H1 (cell line): ENCODE data around the gene BCAS3. TPM values are rescaled to one million over a fixed set of nuclear protein-coding genes. Genes with fewer than 3 reads are reported as not detected.

Source experiments
- CTCF ChIA-PET: fragments of 300-600 bp; sonication (Branson Sonifier 250); formaldehyde crosslinking; loops from one replicate; lab custom pipeline; 2021; ENCODE audit not compliant: partially characterized antibody; lab: Charles Lee
- POLR2A ChIA-PET: fragments of 300-600 bp; sonication (Branson Sonifier 250); formaldehyde crosslinking; loops from one replicate; lab custom pipeline; 2021; ENCODE audit warnings: inconsistent platforms; ENCODE audit not compliant: partially characterized antibody; lab: Charles Lee
- DNase-seq, 2 experiments: peaks; one replicate each; pipeline versions ENCODE4 v3.0.0 to v3.0.0-alpha.2; 2010 to 2022; ENCODE audit warnings: low spot score in 2 of 2, low read depth in 1 of 2, mixed read lengths in 1 of 2
- FAIRE-seq: peaks from 2 replicates; lab custom pipeline; 2011; peaks lifted over from hg19 to GRCh38; lab: Jason Lieb, UNC
- H2AFZ ChIP-seq: 2 replicates; pipeline ENCODE4 v1.8.1; 2012; ENCODE audit warnings: low read length, inconsistent platforms
- H2AK5ac ChIP-seq: 2 replicates; pipeline ENCODE4 v1.6.1; 2013; ENCODE audit warnings: low read depth, low read length
- H2BK120ac ChIP-seq: replicated peaks from 2 replicates; pipeline ENCODE3; 2013; ENCODE audit warnings: low read depth, low read length, inconsistent platforms
- H2BK12ac ChIP-seq: 2 replicates; pipeline ENCODE4 v1.6.1; 2013; ENCODE audit warnings: low read depth, low read length
- H2BK15ac ChIP-seq: 2 replicates; pipeline ENCODE4 v1.6.1; 2013; ENCODE audit warnings: low read length
- H2BK20ac ChIP-seq: 2 replicates; pipeline ENCODE4 v1.6.1; 2013; ENCODE audit warnings: low read length
- H2BK5ac ChIP-seq: 2 replicates; pipeline ENCODE4 v1.6.1; 2013; ENCODE audit warnings: low read depth, low read length
- H3K14ac ChIP-seq: 2 replicates; pipeline ENCODE4 v1.6.1; 2013; ENCODE audit warnings: inconsistent platforms; ENCODE audit not compliant: insufficient read length
- H3K18ac ChIP-seq: 2 replicates; pipeline ENCODE4 v1.6.1; 2013; ENCODE audit warnings: low read length; ENCODE audit errors: extremely low read depth
- H3K23ac ChIP-seq: 2 replicates; pipeline ENCODE4 v1.6.1; 2013; ENCODE audit warnings: inconsistent platforms; ENCODE audit not compliant: insufficient read length
- H3K23me2 ChIP-seq: 2 replicates; pipeline ENCODE4 v1.6.1; 2013; ENCODE audit warnings: low read depth, low read length
- H3K27ac ChIP-seq: 2 replicates; pipeline ENCODE4 v1.6.1; 2011; ENCODE audit warnings: low read depth, low read length, inconsistent platforms
- H3K27me3 ChIP-seq, 4 experiments: replicated peaks in 1 of 4; 1 replicate in 1 of 4; 2 replicates in 3 of 4; pipeline versions ENCODE4 v1.6.1 to v1.8.1; 2011 to 2013; ENCODE audit warnings: low read length in 3 of 4, mild to moderate bottlenecking in 3 of 4, inconsistent platforms in 2 of 4, mixed read lengths in 2 of 4, moderate library complexity in 1 of 4; ENCODE audit not compliant: control insufficient read depth in 3 of 4, insufficient read depth in 3 of 4; ENCODE audit errors: extremely low read depth in 1 of 4
- H3K36me3 ChIP-seq, 4 experiments: 2 replicates each; pipeline versions ENCODE4 v1.6.1 to v1.8.1; 2011 to 2013; ENCODE audit warnings: mild to moderate bottlenecking in 4 of 4, low read length in 3 of 4, moderate library complexity in 2 of 4, control low read depth in 1 of 4, inconsistent platforms in 1 of 4; ENCODE audit not compliant: insufficient read depth in 4 of 4, control insufficient read depth in 2 of 4
- H3K4ac ChIP-seq: replicated peaks from 2 replicates; pipeline ENCODE3; 2013; ENCODE audit warnings: low read length, low read depth, mixed read lengths, inconsistent platforms; ENCODE audit not compliant: insufficient read length
- H3K4me1 ChIP-seq, 4 experiments: replicated peaks in 1 of 4; 1 replicate in 1 of 4; 2 replicates in 3 of 4; pipeline versions ENCODE4 v1.6.1 to v1.8.1; 2011 to 2013; ENCODE audit warnings: low read length in 3 of 4, inconsistent platforms in 2 of 4, mixed read lengths in 1 of 4; ENCODE audit not compliant: insufficient read depth in 4 of 4, control insufficient read depth in 3 of 4
- H3K4me2 ChIP-seq, 2 experiments: 2 replicates each; pipeline versions ENCODE4 v1.6.1 to v1.8.1; 2011 to 2013; ENCODE audit warnings: low read depth in 2 of 2, low read length in 2 of 2, control low read depth in 1 of 2, inconsistent platforms in 1 of 2, mild to moderate bottlenecking in 1 of 2; ENCODE audit not compliant: insufficient read depth in 1 of 2
- H3K4me3 ChIP-seq, 4 experiments: fragments of 200-600, 300-600 bp in 1 of 4; sonication (generic), shearing (Covaris generic), sonication (Bioruptor Twin) in 1 of 4; 2 replicates each; pipeline versions ENCODE4 v1.5.1 to v1.8.1; 2011 to 2016; ENCODE audit warnings: low read length in 4 of 4, low read depth in 3 of 4, control low read depth in 2 of 4, inconsistent platforms in 2 of 4, mild to moderate bottlenecking in 2 of 4, mixed read lengths in 1 of 4, moderate library complexity in 1 of 4; ENCODE audit not compliant: insufficient read depth in 2 of 4; ENCODE audit errors: extremely low read depth in 1 of 4
- H3K56ac ChIP-seq: replicated peaks from 2 replicates; pipeline ENCODE3; 2013; ENCODE audit warnings: low read depth, mild to moderate bottlenecking, mixed read lengths, low read length, inconsistent platforms; ENCODE audit not compliant: insufficient read length
- H3K79me1 ChIP-seq: 2 replicates; pipeline ENCODE4 v1.6.1; 2013; ENCODE audit warnings: low read depth, low read length, control low read depth
- H3K79me2 ChIP-seq, 2 experiments: 2 replicates each; pipeline versions ENCODE4 v1.6.1 to v1.8.1; 2012 to 2013; ENCODE audit warnings: low read length in 2 of 2, mild to moderate bottlenecking in 2 of 2, inconsistent platforms in 1 of 2; ENCODE audit not compliant: insufficient read depth in 2 of 2, control insufficient read depth in 1 of 2
- H3K9ac ChIP-seq, 4 experiments: replicated peaks in 1 of 4; 1 replicate in 1 of 4; 2 replicates in 3 of 4; pipeline versions ENCODE4 v1.6.1 to v1.8.1; 2011 to 2013; ENCODE audit warnings: low read depth in 3 of 4, low read length in 3 of 4, control low read depth in 2 of 4, mild to moderate bottlenecking in 2 of 4, moderate library complexity in 2 of 4, inconsistent platforms in 1 of 4; ENCODE audit errors: extremely low read depth in 1 of 4
- H3K9me3 ChIP-seq, 2 experiments: 2 replicates each; pipeline versions ENCODE4 v1.6.1 to v1.8.1; 2012 to 2013; ENCODE audit warnings: mild to moderate bottlenecking in 2 of 2, moderate library complexity in 2 of 2, control low read depth in 1 of 2, inconsistent platforms in 1 of 2, low read depth in 1 of 2, low read length in 1 of 2, mixed read lengths in 1 of 2; ENCODE audit not compliant: insufficient read depth in 2 of 2
- H4K20me1 ChIP-seq, 2 experiments: replicated peaks in 1 of 2; 2 replicates each; pipeline versions ENCODE3 to v1.8.1; 2011 to 2013; ENCODE audit warnings: inconsistent platforms in 2 of 2, low read length in 2 of 2, mild to moderate bottlenecking in 1 of 2; ENCODE audit not compliant: insufficient read depth in 2 of 2, control insufficient read depth in 1 of 2
- H4K5ac ChIP-seq: 2 replicates; pipeline ENCODE4 v1.6.1; 2013; ENCODE audit warnings: low read length, low read depth, mixed read lengths, inconsistent platforms; ENCODE audit not compliant: insufficient read length
- H4K8ac ChIP-seq: 2 replicates; pipeline ENCODE4 v1.8.0; 2013; ENCODE audit warnings: mild to moderate bottlenecking, moderate library complexity, low read length, inconsistent platforms; ENCODE audit not compliant: insufficient read depth; ENCODE audit errors: extremely low read depth
- H4K91ac ChIP-seq: replicated peaks from 2 replicates; pipeline ENCODE3; 2013; ENCODE audit warnings: low read length, mixed read lengths, inconsistent platforms; ENCODE audit not compliant: insufficient read length
- BCL11A ChIP-seq, 2 experiments: IDR thresholded peaks; one replicate each; pipeline ENCODE4 v1.6.1; 2011; ENCODE audit warnings: low read depth in 2 of 2, low read length in 2 of 2, mild to moderate bottlenecking in 2 of 2
- SUZ12 ChIP-seq: fragments of 200-600 bp; sonication (generic); IDR thresholded peaks from 2 replicates; pipeline ENCODE4 v1.6.1; 2012; ENCODE audit warnings: mild to moderate bottlenecking, inconsistent platforms, low read length, moderate library complexity, mixed read lengths
- TCF12 ChIP-seq: IDR thresholded peaks from 2 replicates; pipeline ENCODE4 v1.6.1; 2011; ENCODE audit warnings: low read depth, mild to moderate bottlenecking, low read length
- WGBS, 2 experiments: shearing (Covaris generic) in 1 of 2; methylation state at CpG; one replicate each; pipeline versions ENCODE4 v1.1.6 to v1.1.7; 2013 to 2015; ENCODE audit warnings: low lambda C conversion rate in 2 of 2, mixed read lengths in 2 of 2, inconsistent platforms in 1 of 2, low coverage in 1 of 2, missing lambda C conversion rate in 1 of 2; ENCODE audit not compliant: insufficient replicate concordance in 2 of 2, insufficient coverage in 1 of 2, insufficient read length in 1 of 2; ENCODE audit errors: extremely low coverage in 1 of 2, missing lambda C conversion rate in 1 of 2; 5-methylcytosine and 5-hydroxymethylcytosine counted together
- polyA plus RNA-seq, 7 experiments: library from polyadenylated mRNA; depleted of rRNA in 3 of 7; stranded (reverse) in 5 of 7; unstranded in 2 of 7; fragments of >200 nt in 5 of 7; fragments of 200-250 nt in 2 of 7; gene quantifications; 1 replicate in 5 of 7; 2 replicates in 1 of 7; 4 replicates in 1 of 7; pipeline versions ENCODE4 v1.2.1 to v1.2.3, GENCODE V29; 2011 to 2013; ENCODE audit warnings: missing spikeins in 2 of 7, mixed read lengths in 2 of 7
- total RNA-seq: library from RNA; stranded (reverse); fragmentation: NEBNext Ultra II Directional; extraction: Animal tissue kit (Norgen Biotek cat#: 25700); gene quantifications from 2 replicates; pipeline ENCODE4 v1.2.1, GENCODE V29; 2021
- TF ChIP-seq, protein P1 (sequence below): IDR thresholded peaks from 2 replicates; pipeline ENCODE4 v1.6.1; 2012; ENCODE audit warnings: inconsistent platforms
- TF ChIP-seq, protein P2 (sequence below): IDR thresholded peaks from 2 replicates; pipeline ENCODE4 v1.6.1; 2012; ENCODE audit warnings: inconsistent platforms

The BCAS3 gene
- total and polyA plus RNA-seq, 2 of the 8 experiments (the other 6 are each of a cell fraction or from before 2014, with no cell fraction given) = 9.9 to 13.3 TPM

DNA sequence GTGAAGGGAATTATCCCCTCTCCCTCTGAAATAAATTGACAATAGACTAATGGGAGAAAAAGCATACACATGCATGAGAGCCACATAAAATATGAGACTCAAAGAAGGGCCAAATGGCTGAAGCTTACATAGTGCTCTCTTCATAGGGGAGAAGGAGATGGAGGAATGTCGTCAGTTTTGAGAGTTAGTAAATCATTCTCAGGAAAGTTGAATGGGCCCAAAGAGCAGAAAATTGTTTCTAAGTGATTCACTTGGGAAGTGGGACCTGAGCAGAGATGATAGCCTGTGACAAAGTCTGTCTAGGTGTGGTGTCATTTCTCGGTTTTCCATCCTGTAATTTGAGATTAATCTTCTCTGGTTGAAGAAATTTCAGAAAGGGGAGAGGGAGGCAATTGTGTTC lies 35.0 kb downstream of the BCAS3 start:
- TF ChIP-seq, protein P1, sequence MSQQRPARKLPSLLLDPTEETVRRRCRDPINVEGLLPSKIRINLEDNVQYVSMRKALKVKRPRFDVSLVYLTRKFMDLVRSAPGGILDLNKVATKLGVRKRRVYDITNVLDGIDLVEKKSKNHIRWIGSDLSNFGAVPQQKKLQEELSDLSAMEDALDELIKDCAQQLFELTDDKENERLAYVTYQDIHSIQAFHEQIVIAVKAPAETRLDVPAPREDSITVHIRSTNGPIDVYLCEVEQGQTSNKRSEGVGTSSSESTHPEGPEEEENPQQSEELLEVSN = no peak
- TF ChIP-seq, protein P2, sequence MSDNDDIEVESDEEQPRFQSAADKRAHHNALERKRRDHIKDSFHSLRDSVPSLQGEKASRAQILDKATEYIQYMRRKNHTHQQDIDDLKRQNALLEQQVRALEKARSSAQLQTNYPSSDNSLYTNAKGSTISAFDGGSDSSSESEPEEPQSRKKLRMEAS = no peak
- TF ChIP-seq TCF12 (no peak), SUZ12 (no peak), BCL11A (IDR thresholded peaks at IDR 0.05; ENCODE audit: low read depth in 2 of 2, low read length in 2 of 2) (no peak)
- no peak overlapping the region for H3K9ac ChIP-seq
- H4K8ac ChIP-seq = no peak overlapping the region
- WGBS, 2 experiments = 79% methylated on average over 2 of the region's 2 CpGs; no CpG with 5 or more reads in 1 of the 2 experiments
- no peaks in the 10 kb centered on the region for H3K79me1 ChIP-seq
- CTCF ChIA-PET = interaction anchor here (0.6 to 1.7 kb wide), 2 partner anchors 8 to 291 kb away, joined by 3 to 4 read pairs; partner anchors contain the start of gene CHCT1
- no peaks in the 10 kb centered on the region for H3K36me3 ChIP-seq
- no peak overlapping the region for H3K18ac ChIP-seq
- no peaks in the 10 kb centered on the region for H3K23me2 ChIP-seq
- H4K5ac ChIP-seq = no peak overlapping the region
- no peaks in the 10 kb centered on the region for H3K27me3 ChIP-seq
- POLR2A ChIA-PET = no interaction called here
- H3K9me3 ChIP-seq = no peaks in the 10 kb centered on the region
- H3K23ac ChIP-seq = no peak overlapping the region
- H2BK12ac ChIP-seq = no peak overlapping the region
- H2AFZ ChIP-seq = no peak overlapping the region
- FAIRE-seq (no peak), DNase-seq (no peak)
- no peaks in the 10 kb centered on the region for H3K4me1 ChIP-seq
- no peak overlapping the region for H3K27ac ChIP-seq
- no peak overlapping the region for H2AK5ac ChIP-seq
- H3K4me3 ChIP-seq = no peak overlapping the region
- no peak overlapping the region for H2BK5ac ChIP-seq
- H4K91ac ChIP-seq = no peak overlapping the region
- H4K20me1 ChIP-seq = no peaks in the 10 kb centered on the region
- H3K4me2 ChIP-seq = no peak overlapping the region
- no peak overlapping the region for H3K56ac ChIP-seq
- no peak overlapping the region for H3K14ac ChIP-seq
- no peak overlapping the region for H2BK20ac ChIP-seq
- no peak overlapping the region for H3K4ac ChIP-seq
- no peak overlapping the region for H2BK15ac ChIP-seq
- H3K79me2 ChIP-seq = no peaks in the 10 kb centered on the region
- no peak overlapping the region for H2BK120ac ChIP-seq
